GM21515 (cell line): Measurements from ENCODE around the gene SLC2A9.

Experiments
- ATAC-seq: cut with Tn5 transposase; IDR thresholded peaks from one replicate; pipeline ENCODE4 v1.9.1; 2021; ENCODE audit not compliant: unreplicated experiment

The SLC2A9 gene

GRCh38 chr4:9968472-9968871 is 52.8 kb downstream of the SLC2A9 start:
- ATAC-seq, result no peak

- no peak for ATAC-seq
Measured at GRCh38 chr4:9964879-9965278, 56.4 kb downstream of the SLC2A9 start.

- no peak for ATAC-seq
Measured at GRCh38 chr4:9963328-9963727, 58.0 kb downstream of the SLC2A9 start.

GRCh38 chr4:9962611-9963314 is 58.5 kb downstream of the SLC2A9 start:
- no peak for ATAC-seq

GRCh38 chr4:9954468-9954867 is 66.8 kb downstream of the SLC2A9 start:
- no peak for ATAC-seq

- no peak for ATAC-seq
Measured at GRCh38 chr4:9953089-9953488, 68.2 kb downstream of the SLC2A9 start.

GRCh38 chr4:9952415-9952950 is 68.8 kb downstream of the SLC2A9 start:
- no peak for ATAC-seq

- ATAC-seq, result no peak
Measured at GRCh38 chr4:9949573-9949972, 71.7 kb downstream of the SLC2A9 start.

- ATAC-seq, result no peak
Measured at GRCh38 chr4:9947168-9948062, 73.9 kb downstream of the SLC2A9 start.

GRCh38 chr4:9946170-9946569 is 75.1 kb downstream of the SLC2A9 start:
- ATAC-seq, result no peak

- ATAC-seq, result no peak
Measured at GRCh38 chr4:9944431-9945425, 76.6 kb downstream of the SLC2A9 start.

GRCh38 chr4:9943761-9944160 is 77.5 kb downstream of the SLC2A9 start:
- no peak for ATAC-seq

- ATAC-seq, result no peak
Measured at GRCh38 chr4:9942921-9943600, 78.2 kb downstream of the SLC2A9 start.

GRCh38 chr4:9942139-9942538 is 79.2 kb downstream of the SLC2A9 start:
- ATAC-seq, result no peak

GRCh38 chr4:9940041-9940440 is 81.3 kb downstream of the SLC2A9 start:
- ATAC-seq, result no peak

- ATAC-seq, result no peak
Measured at GRCh38 chr4:9938933-9939332, 82.4 kb downstream of the SLC2A9 start.

GRCh38 chr4:9937078-9937477 is 84.2 kb downstream of the SLC2A9 start:
- no peak for ATAC-seq

GRCh38 chr4:9936129-9936644 is 85.1 kb downstream of the SLC2A9 start:
- ATAC-seq, result no peak

GRCh38 chr4:9933956-9934355 is 87.3 kb downstream of the SLC2A9 start:
- ATAC-seq, result no peak

- ATAC-seq, result no peak
Measured at GRCh38 chr4:9933184-9933583, 88.1 kb downstream of the SLC2A9 start.
